Measurements from ENCODE around the gene AP1G2. TPM values are rescaled to one million over a fixed set of nuclear protein-coding genes. Genes with fewer than 3 reads are reported as not detected.

Gene AP1G2
- total RNA-seq, 1 experiment from 2014 or later: 160 TPM

DNA sequence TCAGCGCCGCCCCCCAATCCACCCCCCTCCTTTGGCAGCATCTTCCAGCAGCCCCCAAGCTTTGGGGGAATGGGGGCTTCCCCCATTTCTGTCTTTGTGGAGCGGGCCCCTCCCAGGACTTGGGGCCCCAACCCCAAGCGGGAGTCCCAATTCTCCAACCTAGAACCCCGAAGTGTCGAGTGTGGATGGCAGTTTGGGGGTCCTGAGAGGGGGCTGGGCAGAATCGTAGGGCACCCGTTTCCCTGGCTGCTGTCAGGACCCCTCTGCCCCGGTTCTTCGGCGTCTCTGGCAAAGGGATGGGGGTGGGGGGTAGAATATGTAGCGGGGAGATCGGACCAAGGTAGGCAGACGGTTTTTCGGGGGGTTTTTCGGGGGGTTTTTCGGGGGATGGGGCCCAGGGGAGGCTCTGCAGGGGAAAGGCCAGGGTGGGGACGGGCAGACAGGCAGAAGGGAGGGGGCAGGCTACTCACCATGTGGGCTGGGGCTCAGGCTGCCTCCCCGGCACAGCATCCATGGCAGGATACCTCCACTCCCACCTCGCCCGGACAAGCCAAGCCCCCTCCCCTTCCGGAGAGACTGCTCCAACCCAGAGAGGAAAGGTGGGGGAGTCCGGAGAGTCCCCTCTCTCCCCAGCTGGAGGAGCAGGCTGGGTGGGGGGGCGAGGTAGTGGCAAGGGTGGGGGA lies 10.3 kb upstream of the AP1G2 start:
- Mint-ChIP-seq H3K36me3 (ENCODE audit: insufficient read depth, unreplicated experiment) (no peaks in the 10 kb centered on the region), H3K27ac (ENCODE audit: unreplicated experiment) (no peak overlapping the region), H3K9me3 (ENCODE audit: unreplicated experiment) (no peaks in the 10 kb centered on the region), H3K4me1 (ENCODE audit: low read depth, unreplicated experiment) (no peaks in the 10 kb centered on the region), H3K4me3 (ENCODE audit: unreplicated experiment) (no peak overlapping the region), H3K27me3 (ENCODE audit: insufficient read depth, unreplicated experiment) (peaks cover 11% of the 10 kb centered on the region)
- Histone ChIP-seq H3K4me1 (no peaks in the 10 kb centered on the region), H3K27me3 (replicated peaks; ENCODE audit: control insufficient read depth, insufficient read depth, low read length) (no peaks in the 10 kb centered on the region), H3K4me3 (ENCODE audit: low read depth, low read length) (no peak overlapping the region), H3K9me3 (no peaks in the 10 kb centered on the region), H3K36me3 (ENCODE audit: control insufficient read depth, insufficient read depth, low read length) (no peaks in the 10 kb centered on the region)
- ChIA-PET POLR2A (no interaction called here), CTCF (no interaction called here)
- intact Hi-C loops (cut with micrococcal nuclease; ENCODE audit: unreplicated experiment): no loop called here
- DNase-seq: no peak
- TF ChIP-seq, protein P1, sequence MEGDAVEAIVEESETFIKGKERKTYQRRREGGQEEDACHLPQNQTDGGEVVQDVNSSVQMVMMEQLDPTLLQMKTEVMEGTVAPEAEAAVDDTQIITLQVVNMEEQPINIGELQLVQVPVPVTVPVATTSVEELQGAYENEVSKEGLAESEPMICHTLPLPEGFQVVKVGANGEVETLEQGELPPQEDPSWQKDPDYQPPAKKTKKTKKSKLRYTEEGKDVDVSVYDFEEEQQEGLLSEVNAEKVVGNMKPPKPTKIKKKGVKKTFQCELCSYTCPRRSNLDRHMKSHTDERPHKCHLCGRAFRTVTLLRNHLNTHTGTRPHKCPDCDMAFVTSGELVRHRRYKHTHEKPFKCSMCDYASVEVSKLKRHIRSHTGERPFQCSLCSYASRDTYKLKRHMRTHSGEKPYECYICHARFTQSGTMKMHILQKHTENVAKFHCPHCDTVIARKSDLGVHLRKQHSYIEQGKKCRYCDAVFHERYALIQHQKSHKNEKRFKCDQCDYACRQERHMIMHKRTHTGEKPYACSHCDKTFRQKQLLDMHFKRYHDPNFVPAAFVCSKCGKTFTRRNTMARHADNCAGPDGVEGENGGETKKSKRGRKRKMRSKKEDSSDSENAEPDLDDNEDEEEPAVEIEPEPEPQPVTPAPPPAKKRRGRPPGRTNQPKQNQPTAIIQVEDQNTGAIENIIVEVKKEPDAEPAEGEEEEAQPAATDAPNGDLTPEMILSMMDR (IDR thresholded peaks at IDR 0.05; ENCODE audit: insufficient read depth in 1 of 2, low read depth in 1 of 2, low read length in 1 of 2, severe bottlenecking in 1 of 2, unreplicated experiment in 1 of 2): no peak
- BruUV-seq (replicated peaks): no TSS peak

DNA sequence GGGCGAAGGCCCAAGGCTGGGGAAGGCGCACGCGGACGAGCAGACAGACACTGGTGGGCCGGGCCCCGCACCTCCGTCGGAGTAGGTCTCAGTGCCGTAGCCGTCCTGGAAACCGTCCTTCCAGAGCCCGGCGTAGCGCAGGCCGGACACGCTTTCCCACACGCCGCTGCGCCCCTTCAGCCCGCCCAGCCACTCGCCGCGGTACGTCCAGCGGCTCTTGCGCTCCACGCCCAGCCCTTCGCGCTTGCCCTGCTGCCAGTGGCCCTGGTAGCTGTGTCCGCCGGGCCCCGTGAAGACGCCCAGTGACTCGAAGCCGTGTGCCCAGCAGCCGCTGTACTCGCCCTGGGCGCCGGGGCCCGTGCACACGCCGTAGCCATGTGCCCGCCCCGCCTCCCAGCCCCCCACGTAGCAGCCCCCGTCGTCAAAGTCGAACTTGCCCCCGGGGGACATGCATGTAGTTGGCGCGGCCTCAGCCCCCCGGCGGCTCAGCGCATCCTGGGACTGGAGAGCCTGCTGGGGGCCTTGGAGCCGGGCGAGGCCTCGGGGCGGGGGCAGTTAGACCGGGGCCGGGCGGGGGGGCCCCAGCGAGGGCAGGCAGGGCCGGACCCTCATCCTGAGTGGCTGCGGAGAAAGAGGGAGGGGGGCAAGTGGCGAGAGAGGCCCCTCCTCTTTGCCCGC lies 9.6 kb upstream of the AP1G2 start:
- no peaks in the 10 kb centered on the region for H3K9me3 ChIP-seq
- intact Hi-C loops (cut with micrococcal nuclease; ENCODE audit: unreplicated experiment): no loop called here
- H3K27me3 ChIP-seq (replicated peaks; ENCODE audit: control insufficient read depth, insufficient read depth, low read length): no peaks in the 10 kb centered on the region
- Mint-ChIP-seq H3K4me3 (ENCODE audit: unreplicated experiment) (no peak overlapping the region), H3K27ac (ENCODE audit: unreplicated experiment) (no peak overlapping the region), H3K4me1 (ENCODE audit: low read depth, unreplicated experiment) (no peaks in the 10 kb centered on the region), H3K27me3 (ENCODE audit: insufficient read depth, unreplicated experiment) (peaks cover 11% of the 10 kb centered on the region), H3K9me3 (ENCODE audit: unreplicated experiment) (no peaks in the 10 kb centered on the region), H3K36me3 (ENCODE audit: insufficient read depth, unreplicated experiment) (no peaks in the 10 kb centered on the region)
- no TSS peak for BruUV-seq (replicated peaks)
- no peaks in the 10 kb centered on the region for H3K36me3 ChIP-seq (ENCODE audit: control insufficient read depth, insufficient read depth, low read length)
- ChIA-PET CTCF (no interaction called here), POLR2A (no interaction called here)
- TF ChIP-seq, protein P1 (IDR thresholded peaks at IDR 0.05; ENCODE audit: insufficient read depth in 1 of 2, low read depth in 1 of 2, low read length in 1 of 2, severe bottlenecking in 1 of 2, unreplicated experiment in 1 of 2): no peak
- no peaks in the 10 kb centered on the region for H3K4me1 ChIP-seq
- H3K4me3 ChIP-seq (ENCODE audit: low read depth, low read length): no peak overlapping the region
- no peak for DNase-seq

DNA sequence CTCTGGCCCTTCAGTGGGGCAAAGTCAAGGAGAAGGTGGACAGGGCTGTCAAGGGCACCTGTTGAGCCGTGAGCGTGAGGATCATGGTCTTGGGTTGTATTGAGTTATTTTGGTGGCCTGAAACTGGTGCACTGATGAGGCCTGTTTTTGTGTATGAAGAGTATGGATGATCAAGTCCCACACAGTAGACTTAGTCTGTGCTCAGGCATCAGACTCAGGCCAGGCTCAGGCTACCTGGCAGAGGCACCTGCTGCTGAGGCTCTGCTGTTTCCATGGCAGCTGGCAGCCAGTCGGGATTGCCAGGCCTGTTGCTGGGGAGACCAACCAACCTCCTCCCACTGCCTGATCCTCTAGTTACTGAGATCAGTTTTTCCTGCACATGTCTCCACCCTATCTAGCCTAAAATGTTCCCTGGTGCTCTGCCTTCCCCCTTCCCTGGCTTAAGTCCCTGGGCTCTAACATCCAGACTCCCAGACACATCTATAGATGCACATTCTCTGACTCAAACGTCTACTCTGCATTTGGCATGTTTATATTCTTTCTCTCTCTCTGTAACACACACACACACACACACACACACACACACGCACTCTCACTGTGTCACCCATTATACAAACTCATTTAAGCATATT lies 5.9 kb upstream of the AP1G2 start:
- Histone ChIP-seq H3K36me3 (ENCODE audit: control insufficient read depth, insufficient read depth, low read length) (no peaks in the 10 kb centered on the region), H3K27me3 (replicated peaks; ENCODE audit: control insufficient read depth, insufficient read depth, low read length) (no peaks in the 10 kb centered on the region), H3K4me1 (peaks cover 2% of the 10 kb centered on the region; the same call in 1 of the 2 replicates), H3K4me3 (ENCODE audit: low read depth, low read length) (no peak overlapping the region), H3K9me3 (no peaks in the 10 kb centered on the region)
- Mint-ChIP-seq H3K27me3 (ENCODE audit: insufficient read depth, unreplicated experiment) (peaks cover 7% of the 10 kb centered on the region), H3K4me3 (ENCODE audit: unreplicated experiment) (no peak overlapping the region), H3K4me1 (ENCODE audit: low read depth, unreplicated experiment) (peaks cover 7% of the 10 kb centered on the region), H3K36me3 (ENCODE audit: insufficient read depth, unreplicated experiment) (no peaks in the 10 kb centered on the region), H3K27ac (ENCODE audit: unreplicated experiment) (no peak overlapping the region), H3K9me3 (ENCODE audit: unreplicated experiment) (no peaks in the 10 kb centered on the region)
- BruUV-seq (replicated peaks): no TSS peak
- intact Hi-C loops (cut with micrococcal nuclease; ENCODE audit: unreplicated experiment): no loop called here
- TF ChIP-seq, protein P1 (IDR thresholded peaks at IDR 0.05; ENCODE audit: insufficient read depth in 1 of 2, low read depth in 1 of 2, low read length in 1 of 2, severe bottlenecking in 1 of 2, unreplicated experiment in 1 of 2): no peak
- ChIA-PET CTCF (no interaction called here), POLR2A (no interaction called here)
- no peak for DNase-seq

Measured in Caco-2 (cell line).